ENCODE data around the gene NIPAL3.
"Not testable (repeated sequence)": the region's sequence is repeated elsewhere in the genome, so short reads cannot be mapped to it uniquely, and the experiment has no call there.

NIPAL3 gene

GRCh38 chr1:24491577-24492360 lies 76.2 kb downstream of the NIPAL3 start:
- H3K27ac ChIP-seq (ENCODE audit: low read length): no peak overlapping the region
- no peak for DNase-seq
- H3K9me3 ChIP-seq (replicated peaks; ENCODE audit: insufficient read depth, low read length): no peaks in the 10 kb centered on the region
- no peaks in the 10 kb centered on the region for H3K4me1 ChIP-seq (ENCODE audit: low read length)
- H3K9me2 ChIP-seq (replicated peaks; ENCODE audit: insufficient read depth, low read length): no peaks in the 10 kb centered on the region
- H4K20me1 ChIP-seq (ENCODE audit: insufficient read depth, low read length): no peaks in the 10 kb centered on the region
- TF ChIP-seq EZH2 (optimal IDR thresholded peaks at IDR 0.05; ENCODE audit: low read depth, low read length) (no peak), EZH2phosphoT487 (IDR thresholded peaks at IDR 0.05; ENCODE audit: low read length) (no peak)
- TF ChIP-seq, protein P1, sequence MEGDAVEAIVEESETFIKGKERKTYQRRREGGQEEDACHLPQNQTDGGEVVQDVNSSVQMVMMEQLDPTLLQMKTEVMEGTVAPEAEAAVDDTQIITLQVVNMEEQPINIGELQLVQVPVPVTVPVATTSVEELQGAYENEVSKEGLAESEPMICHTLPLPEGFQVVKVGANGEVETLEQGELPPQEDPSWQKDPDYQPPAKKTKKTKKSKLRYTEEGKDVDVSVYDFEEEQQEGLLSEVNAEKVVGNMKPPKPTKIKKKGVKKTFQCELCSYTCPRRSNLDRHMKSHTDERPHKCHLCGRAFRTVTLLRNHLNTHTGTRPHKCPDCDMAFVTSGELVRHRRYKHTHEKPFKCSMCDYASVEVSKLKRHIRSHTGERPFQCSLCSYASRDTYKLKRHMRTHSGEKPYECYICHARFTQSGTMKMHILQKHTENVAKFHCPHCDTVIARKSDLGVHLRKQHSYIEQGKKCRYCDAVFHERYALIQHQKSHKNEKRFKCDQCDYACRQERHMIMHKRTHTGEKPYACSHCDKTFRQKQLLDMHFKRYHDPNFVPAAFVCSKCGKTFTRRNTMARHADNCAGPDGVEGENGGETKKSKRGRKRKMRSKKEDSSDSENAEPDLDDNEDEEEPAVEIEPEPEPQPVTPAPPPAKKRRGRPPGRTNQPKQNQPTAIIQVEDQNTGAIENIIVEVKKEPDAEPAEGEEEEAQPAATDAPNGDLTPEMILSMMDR (IDR thresholded peaks at IDR 0.05; ENCODE audit: low read length): no peak
- H3K27me3 ChIP-seq (replicated peaks; ENCODE audit: insufficient read depth, low read length): no peaks in the 10 kb centered on the region
- no peak overlapping the region for H3K9ac ChIP-seq (ENCODE audit: low read length)
- H3K4me2 ChIP-seq (ENCODE audit: low read depth, low read length): no peak overlapping the region
- no peaks in the 10 kb centered on the region for H3F3A ChIP-seq (ENCODE audit: insufficient read depth, low read length)
- H3K79me2 ChIP-seq (ENCODE audit: low read length): no peaks in the 10 kb centered on the region
- no peaks in the 10 kb centered on the region for H3K36me3 ChIP-seq (replicated peaks; ENCODE audit: insufficient read depth, low read length)
- no peak overlapping the region for H2AFZ ChIP-seq (ENCODE audit: low read length)
- H3K4me3 ChIP-seq (ENCODE audit: low read length): no peak overlapping the region

DNA sequence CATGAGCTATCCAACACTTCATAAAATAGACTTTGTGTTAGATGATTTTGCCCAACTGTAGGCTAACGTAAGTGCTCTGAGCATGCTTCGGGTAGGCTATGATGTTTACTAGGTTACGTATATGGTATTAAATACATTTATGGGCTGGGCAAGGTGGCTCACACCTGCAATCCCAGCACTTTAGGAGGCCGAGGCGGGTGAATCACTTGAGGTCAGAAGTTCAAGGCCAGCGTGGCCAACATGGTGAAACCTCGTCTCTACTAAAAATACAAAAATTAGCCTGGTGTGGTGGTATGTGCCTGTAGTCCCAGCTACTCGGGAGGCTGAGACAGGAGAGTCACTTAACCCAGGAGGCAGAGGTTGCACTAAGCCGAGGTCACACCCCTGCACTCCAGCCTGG lies 77.3 kb downstream of the NIPAL3 start:
- H3K36me3 ChIP-seq (replicated peaks; ENCODE audit: insufficient read depth, low read length); H3K27me3 ChIP-seq (replicated peaks; ENCODE audit: insufficient read depth, low read length); DNase-seq; H3K9me3 ChIP-seq (replicated peaks; ENCODE audit: insufficient read depth, low read length); H3K4me1 ChIP-seq (ENCODE audit: low read length); H3F3A ChIP-seq (ENCODE audit: insufficient read depth, low read length); H3K79me2 ChIP-seq (ENCODE audit: low read length); H2AFZ ChIP-seq (ENCODE audit: low read length); H4K20me1 ChIP-seq (ENCODE audit: insufficient read depth, low read length); H3K4me2 ChIP-seq (ENCODE audit: low read depth, low read length); H3K9me2 ChIP-seq (replicated peaks; ENCODE audit: insufficient read depth, low read length); H3K27ac ChIP-seq (ENCODE audit: low read length); H3K4me3 ChIP-seq (ENCODE audit: low read length); H3K9ac ChIP-seq (ENCODE audit: low read length): not testable (repeated sequence)

DNA sequence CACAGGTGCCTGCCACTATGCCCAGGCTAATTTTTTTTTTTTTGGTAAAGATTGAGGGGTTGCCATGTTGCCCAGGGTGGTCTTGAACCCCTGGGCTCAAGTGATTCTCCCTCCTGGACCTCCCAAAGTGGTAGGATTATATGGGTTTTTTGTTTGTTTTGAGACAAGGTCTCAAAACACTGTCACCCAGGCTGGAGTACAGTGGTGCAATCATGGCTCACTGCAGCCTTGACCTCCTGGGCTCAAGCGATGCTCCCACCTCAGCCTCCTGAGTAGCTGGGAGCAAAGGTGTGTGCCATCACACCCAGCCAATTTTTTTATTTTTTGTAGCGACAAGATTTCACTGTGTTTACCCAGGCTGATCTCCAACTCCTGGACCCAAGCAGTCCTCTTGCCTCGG lies 78.2 kb downstream of the NIPAL3 start:
- H3K4me3 ChIP-seq (ENCODE audit: low read length): no peak overlapping the region
- no peak for TF ChIP-seq EZH2phosphoT487 (IDR thresholded peaks at IDR 0.05; ENCODE audit: low read length)
- TF ChIP-seq, protein P1 (IDR thresholded peaks at IDR 0.05; ENCODE audit: low read length): no peak
- no peak for TF ChIP-seq EZH2 (optimal IDR thresholded peaks at IDR 0.05; ENCODE audit: low read depth, low read length)
- H3K4me1 ChIP-seq (ENCODE audit: low read length): no peaks in the 10 kb centered on the region
- H3K9me3 ChIP-seq (replicated peaks; ENCODE audit: insufficient read depth, low read length): no peaks in the 10 kb centered on the region
- DNase-seq: no peak
- no peak overlapping the region for H3K27ac ChIP-seq (ENCODE audit: low read length)
- no peaks in the 10 kb centered on the region for H3K79me2 ChIP-seq (ENCODE audit: low read length)
- no peak overlapping the region for H3K4me2 ChIP-seq (ENCODE audit: low read depth, low read length)
- no peaks in the 10 kb centered on the region for H3F3A ChIP-seq (ENCODE audit: insufficient read depth, low read length)
- no peak overlapping the region for H3K9ac ChIP-seq (ENCODE audit: low read length)
- no peaks in the 10 kb centered on the region for H3K27me3 ChIP-seq (replicated peaks; ENCODE audit: insufficient read depth, low read length)
- no peak overlapping the region for H2AFZ ChIP-seq (ENCODE audit: low read length)
- no peaks in the 10 kb centered on the region for H4K20me1 ChIP-seq (ENCODE audit: insufficient read depth, low read length)
- no peaks in the 10 kb centered on the region for H3K9me2 ChIP-seq (replicated peaks; ENCODE audit: insufficient read depth, low read length)
- no peaks in the 10 kb centered on the region for H3K36me3 ChIP-seq (replicated peaks; ENCODE audit: insufficient read depth, low read length)

DNA sequence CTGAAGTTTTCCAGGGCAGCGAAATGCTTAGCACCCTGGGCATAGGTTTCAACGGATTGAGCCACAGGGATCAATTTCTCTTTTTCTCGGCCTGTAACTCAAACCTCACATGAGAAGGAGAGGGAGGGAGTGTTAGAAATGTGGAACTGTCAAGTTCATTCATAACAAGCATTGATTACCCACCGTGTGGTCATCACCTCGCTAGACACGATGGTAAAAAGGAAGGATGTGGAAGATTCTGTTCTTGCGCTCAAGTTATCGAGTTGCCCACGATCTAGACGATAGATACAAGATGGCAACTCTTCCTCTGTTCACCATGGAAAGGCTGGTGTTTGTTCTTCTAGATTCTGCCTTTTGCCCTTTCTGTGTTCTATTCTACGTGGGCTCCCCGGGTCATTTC lies 83.0 kb downstream of the NIPAL3 start:
- Histone ChIP-seq H4K20me1 (ENCODE audit: insufficient read depth, low read length) (no peaks in the 10 kb centered on the region), H3K27ac (ENCODE audit: low read length) (no peak overlapping the region), H3K9ac (ENCODE audit: low read length) (no peak overlapping the region), H3K4me1 (ENCODE audit: low read length) (peaks cover 13% of the 10 kb centered on the region), H3K9me3 (replicated peaks; ENCODE audit: insufficient read depth, low read length) (no peaks in the 10 kb centered on the region), H2AFZ (ENCODE audit: low read length) (no peak overlapping the region), H3K4me2 (ENCODE audit: low read depth, low read length) (no peak overlapping the region), H3K4me3 (ENCODE audit: low read length) (no peak overlapping the region), H3K79me2 (ENCODE audit: low read length) (no peaks in the 10 kb centered on the region), H3K36me3 (replicated peaks; ENCODE audit: insufficient read depth, low read length) (no peaks in the 10 kb centered on the region), H3K27me3 (replicated peaks; ENCODE audit: insufficient read depth, low read length) (no peaks in the 10 kb centered on the region), H3F3A (ENCODE audit: insufficient read depth, low read length) (peaks cover 17% of the 10 kb centered on the region), H3K9me2 (replicated peaks; ENCODE audit: insufficient read depth, low read length) (no peaks in the 10 kb centered on the region)
- no peak for DNase-seq
- TF ChIP-seq, protein P1 (IDR thresholded peaks at IDR 0.05; ENCODE audit: low read length): no peak
- TF ChIP-seq EZH2 (optimal IDR thresholded peaks at IDR 0.05; ENCODE audit: low read depth, low read length) (no peak), EZH2phosphoT487 (IDR thresholded peaks at IDR 0.05; ENCODE audit: low read length) (no peak)
